ENCODE results near the gene NAIP. TPM values are rescaled to one million over a fixed set of nuclear protein-coding genes. Genes with fewer than 3 reads are reported as not detected.
"Not testable (repeated sequence)": the region's sequence is repeated elsewhere in the genome, so short reads cannot be mapped to it uniquely, and the experiment has no call there.

Gene NAIP, protein sequence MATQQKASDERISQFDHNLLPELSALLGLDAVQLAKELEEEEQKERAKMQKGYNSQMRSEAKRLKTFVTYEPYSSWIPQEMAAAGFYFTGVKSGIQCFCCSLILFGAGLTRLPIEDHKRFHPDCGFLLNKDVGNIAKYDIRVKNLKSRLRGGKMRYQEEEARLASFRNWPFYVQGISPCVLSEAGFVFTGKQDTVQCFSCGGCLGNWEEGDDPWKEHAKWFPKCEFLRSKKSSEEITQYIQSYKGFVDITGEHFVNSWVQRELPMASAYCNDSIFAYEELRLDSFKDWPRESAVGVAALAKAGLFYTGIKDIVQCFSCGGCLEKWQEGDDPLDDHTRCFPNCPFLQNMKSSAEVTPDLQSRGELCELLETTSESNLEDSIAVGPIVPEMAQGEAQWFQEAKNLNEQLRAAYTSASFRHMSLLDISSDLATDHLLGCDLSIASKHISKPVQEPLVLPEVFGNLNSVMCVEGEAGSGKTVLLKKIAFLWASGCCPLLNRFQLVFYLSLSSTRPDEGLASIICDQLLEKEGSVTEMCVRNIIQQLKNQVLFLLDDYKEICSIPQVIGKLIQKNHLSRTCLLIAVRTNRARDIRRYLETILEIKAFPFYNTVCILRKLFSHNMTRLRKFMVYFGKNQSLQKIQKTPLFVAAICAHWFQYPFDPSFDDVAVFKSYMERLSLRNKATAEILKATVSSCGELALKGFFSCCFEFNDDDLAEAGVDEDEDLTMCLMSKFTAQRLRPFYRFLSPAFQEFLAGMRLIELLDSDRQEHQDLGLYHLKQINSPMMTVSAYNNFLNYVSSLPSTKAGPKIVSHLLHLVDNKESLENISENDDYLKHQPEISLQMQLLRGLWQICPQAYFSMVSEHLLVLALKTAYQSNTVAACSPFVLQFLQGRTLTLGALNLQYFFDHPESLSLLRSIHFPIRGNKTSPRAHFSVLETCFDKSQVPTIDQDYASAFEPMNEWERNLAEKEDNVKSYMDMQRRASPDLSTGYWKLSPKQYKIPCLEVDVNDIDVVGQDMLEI (N-terminal part only)
- 8.0 TPM for total RNA-seq (2021; ENCODE audit: unreplicated experiment)
- 3.6 TPM for polyA plus RNA-seq (2012; ENCODE audit: insufficient read length)
- percentile 30 among the genes with signal in this experiment for Bru-seq, nascent RNA
- percentile 39 among the genes with signal in this experiment for BruChase-seq, experiment 1, labeled RNA remaining after a 2-hour chase
- BruChase-seq, experiment 2, labeled RNA remaining after a 6-hour chase: percentile 40 among the genes with signal in this experiment
- long read RNA-seq, full-length matches to known transcripts: 1 of 3 reads
- long read RNA-seq, partial matches to known transcripts: 0 of 3 reads
- long read RNA-seq, other reads (novel, unspliced or antisense): 2 of 3 reads

- POLR2A ChIA-PET; H3K4me3 ChIP-seq (ENCODE audit: low read depth in 2 of 2, low read length in 2 of 2); ATAC-seq; in situ Hi-C loops (cut with HindIII; ENCODE audit: low pct_unique_long_range_greater_than_20kb, low sequenced_read_pairs); H3K27me3 ChIP-seq (ENCODE audit: control insufficient read depth, insufficient read depth, low read length); DNase-seq (ENCODE audit: low read depth, low spot score); H3K27ac ChIP-seq (ENCODE audit: low read length); H3K9me3 ChIP-seq (ENCODE audit: control insufficient read depth, insufficient read depth, low read depth, low read length); intact Hi-C loops (cut with micrococcal nuclease; ENCODE audit: unreplicated experiment); BruUV-seq (replicated peaks); H3K4me1 ChIP-seq (ENCODE audit: control insufficient read depth, insufficient read depth, low read length); CTCF ChIA-PET; H3K36me3 ChIP-seq (ENCODE audit: control insufficient read depth, insufficient read depth, low read length): not testable (repeated sequence)
These were observed at the start of gene NAIP for GRCh38 chr5:71025289-71025953. TSS of gene NAIP (minus strand) at chr5:71025339. CDS start at chr5:71012915, 12,424 bp downstream.

- H3K4me1 ChIP-seq (ENCODE audit: control insufficient read depth, insufficient read depth, low read length); POLR2A ChIA-PET; BruUV-seq (replicated peaks); H3K36me3 ChIP-seq (ENCODE audit: control insufficient read depth, insufficient read depth, low read length); intact Hi-C loops (cut with micrococcal nuclease; ENCODE audit: unreplicated experiment); in situ Hi-C loops (cut with HindIII; ENCODE audit: low pct_unique_long_range_greater_than_20kb, low sequenced_read_pairs); H3K27ac ChIP-seq (ENCODE audit: low read length); H3K4me3 ChIP-seq (ENCODE audit: low read depth in 2 of 2, low read length in 2 of 2); H3K27me3 ChIP-seq (ENCODE audit: control insufficient read depth, insufficient read depth, low read length); H3K9me3 ChIP-seq (ENCODE audit: control insufficient read depth, insufficient read depth, low read depth, low read length); DNase-seq (ENCODE audit: low read depth, low spot score); CTCF ChIA-PET: not testable (repeated sequence)
- ATAC-seq: peak; percentile 99
These were observed 42.3 kb upstream of the NAIP start, which contains the start of gene GTF2H2 for GRCh38 chr5:71067262-71067928. TSS of gene GTF2H2 (minus strand) at chr5:71067676. CDS start at chr5:71062763, 4,913 bp downstream.

DNA sequence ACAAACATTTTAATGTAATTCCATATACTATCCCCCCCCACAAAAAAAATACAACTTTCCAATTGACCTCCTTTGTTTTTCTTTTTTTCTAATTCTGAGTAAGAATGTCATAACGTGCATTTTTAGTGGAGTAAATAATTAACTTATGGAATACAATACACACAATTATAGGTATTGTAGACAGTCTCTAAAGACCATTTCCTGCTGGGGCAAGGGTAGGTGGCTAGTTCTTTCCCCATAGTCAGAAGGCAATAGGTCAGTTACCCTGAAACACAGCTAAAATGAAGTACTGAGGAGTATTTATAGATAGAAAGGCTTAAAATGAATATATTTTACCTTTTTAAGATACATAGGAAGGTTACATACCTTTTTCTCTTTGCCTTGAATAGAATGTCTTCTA is 36.2 kb upstream of the NAIP start:
- H3K9me3 ChIP-seq (ENCODE audit: control insufficient read depth, insufficient read depth, low read depth, low read length); intact Hi-C loops (cut with micrococcal nuclease; ENCODE audit: unreplicated experiment); H3K4me1 ChIP-seq (ENCODE audit: control insufficient read depth, insufficient read depth, low read length); ATAC-seq; CTCF ChIA-PET; DNase-seq (ENCODE audit: low read depth, low spot score); BruUV-seq (replicated peaks); H3K4me3 ChIP-seq (ENCODE audit: low read depth in 2 of 2, low read length in 2 of 2); in situ Hi-C loops (cut with HindIII; ENCODE audit: low pct_unique_long_range_greater_than_20kb, low sequenced_read_pairs); H3K27ac ChIP-seq (ENCODE audit: low read length); H3K27me3 ChIP-seq (ENCODE audit: control insufficient read depth, insufficient read depth, low read length); POLR2A ChIA-PET; H3K36me3 ChIP-seq (ENCODE audit: control insufficient read depth, insufficient read depth, low read length): not testable (repeated sequence)

GRCh38 chr5:71059426-71059825 is 34.3 kb upstream of the NAIP start:
- DNase-seq (ENCODE audit: low read depth, low spot score); intact Hi-C loops (cut with micrococcal nuclease; ENCODE audit: unreplicated experiment); H3K27ac ChIP-seq (ENCODE audit: low read length); H3K4me1 ChIP-seq (ENCODE audit: control insufficient read depth, insufficient read depth, low read length); ATAC-seq; CTCF ChIA-PET; in situ Hi-C loops (cut with HindIII; ENCODE audit: low pct_unique_long_range_greater_than_20kb, low sequenced_read_pairs); H3K9me3 ChIP-seq (ENCODE audit: control insufficient read depth, insufficient read depth, low read depth, low read length); H3K4me3 ChIP-seq (ENCODE audit: low read depth in 2 of 2, low read length in 2 of 2); BruUV-seq (replicated peaks); H3K36me3 ChIP-seq (ENCODE audit: control insufficient read depth, insufficient read depth, low read length); POLR2A ChIA-PET; H3K27me3 ChIP-seq (ENCODE audit: control insufficient read depth, insufficient read depth, low read length): not testable (repeated sequence)

- not testable (repeated sequence) for BruUV-seq (replicated peaks)
These were observed 19.7 kb upstream of the NAIP start for GRCh38 chr5:71044808-71045207.

GRCh38 chr5:71044128-71044527 is 19.0 kb upstream of the NAIP start:
- POLR2A ChIA-PET; ATAC-seq; in situ Hi-C loops (cut with HindIII; ENCODE audit: low pct_unique_long_range_greater_than_20kb, low sequenced_read_pairs); H3K4me1 ChIP-seq (ENCODE audit: control insufficient read depth, insufficient read depth, low read length); H3K4me3 ChIP-seq (ENCODE audit: low read depth in 2 of 2, low read length in 2 of 2); CTCF ChIA-PET; H3K9me3 ChIP-seq (ENCODE audit: control insufficient read depth, insufficient read depth, low read depth, low read length); intact Hi-C loops (cut with micrococcal nuclease; ENCODE audit: unreplicated experiment); H3K36me3 ChIP-seq (ENCODE audit: control insufficient read depth, insufficient read depth, low read length); DNase-seq (ENCODE audit: low read depth, low spot score); BruUV-seq (replicated peaks); H3K27ac ChIP-seq (ENCODE audit: low read length); H3K27me3 ChIP-seq (ENCODE audit: control insufficient read depth, insufficient read depth, low read length): not testable (repeated sequence)

More at GRCh38 chr5:71044808-71045207, 19.7 kb upstream of the NAIP start:
- CTCF ChIA-PET; ATAC-seq; H3K27ac ChIP-seq (ENCODE audit: low read length); POLR2A ChIA-PET; H3K36me3 ChIP-seq (ENCODE audit: control insufficient read depth, insufficient read depth, low read length); in situ Hi-C loops (cut with HindIII; ENCODE audit: low pct_unique_long_range_greater_than_20kb, low sequenced_read_pairs); intact Hi-C loops (cut with micrococcal nuclease; ENCODE audit: unreplicated experiment); H3K27me3 ChIP-seq (ENCODE audit: control insufficient read depth, insufficient read depth, low read length); H3K4me3 ChIP-seq (ENCODE audit: low read depth in 2 of 2, low read length in 2 of 2); H3K4me1 ChIP-seq (ENCODE audit: control insufficient read depth, insufficient read depth, low read length); H3K9me3 ChIP-seq (ENCODE audit: control insufficient read depth, insufficient read depth, low read depth, low read length); DNase-seq (ENCODE audit: low read depth, low spot score): not testable (repeated sequence)

All from Panc1 (cell line).